Liver (tissue), 9 donors: Measurements from ENCODE around the gene SETBP1. TPM values are rescaled to one million over a fixed set of nuclear protein-coding genes. Genes with fewer than 3 reads are reported as not detected.

Source experiments
- DNase-seq: peaks from one replicate; pipeline ENCODE4 v3.0.0-alpha.2; 2017; ENCODE audit warnings: low spot score
- H3K27ac ChIP-seq, 2 donors: one replicate each; pipeline ENCODE4 v1.7.0; 2013; ENCODE audit warnings: inconsistent platforms in 2 of 2, low read length in 2 of 2, control low read depth in 1 of 2, low read depth in 1 of 2, mild to moderate bottlenecking in 1 of 2
- H3K27me3 ChIP-seq, 4 donors: one replicate each; pipeline versions ENCODE4 v1.6.1 to v1.7.0; 2013; ENCODE audit warnings: low read length in 3 of 4, inconsistent platforms in 1 of 4, mild to moderate bottlenecking in 1 of 4, moderate library complexity in 1 of 4; ENCODE audit not compliant: control insufficient read depth in 4 of 4, insufficient read depth in 4 of 4
- H3K36me3 ChIP-seq, 4 donors: one replicate each; pipeline versions ENCODE4 v1.6.1 to v1.7.0; 2013; ENCODE audit warnings: low read length in 3 of 4, mild to moderate bottlenecking in 3 of 4, low read depth in 1 of 4, moderate library complexity in 1 of 4; ENCODE audit not compliant: control insufficient read depth in 4 of 4, insufficient read depth in 3 of 4
- H3K4me1 ChIP-seq, 4 donors: one replicate each; pipeline versions ENCODE4 v1.6.1 to v1.7.0; 2013; ENCODE audit warnings: low read length in 3 of 4, mild to moderate bottlenecking in 3 of 4, moderate library complexity in 1 of 4; ENCODE audit not compliant: control insufficient read depth in 4 of 4, insufficient read depth in 4 of 4
- H3K4me3 ChIP-seq, 3 donors: one replicate each; pipeline versions ENCODE4 v1.6.1 to v1.7.0; 2013; ENCODE audit warnings: low read length in 3 of 3, control low read depth in 1 of 3, low read depth in 1 of 3, mild to moderate bottlenecking in 1 of 3
- H3K9ac ChIP-seq, 2 donors: one replicate each; pipeline ENCODE4 v1.7.0; 2013; ENCODE audit warnings: low read length in 2 of 2, mild to moderate bottlenecking in 2 of 2, moderate library complexity in 2 of 2, control low read depth in 1 of 2, low read depth in 1 of 2
- H3K9me3 ChIP-seq, 4 donors: one replicate each; pipeline versions ENCODE4 v1.6.1 to v1.7.0; 2013; ENCODE audit warnings: low read length in 3 of 4; ENCODE audit not compliant: control insufficient read depth in 4 of 4
- ATF3 ChIP-seq: IDR thresholded peaks from 2 replicates; pipeline ENCODE4 v1.6.1; 2016; ENCODE audit warnings: antibody characterized with exemption
- CTCF ChIP-seq: fragments of 150-350 bp; IDR thresholded peaks from 2 replicates; pipeline ENCODE4 v1.5.1; 2017; ENCODE audit warnings: improper control_type of control experiment, low read depth, low read length; ENCODE audit not compliant: missing input control
- EGR1 ChIP-seq, 2 donors: IDR thresholded peaks; 2 replicates each; pipeline ENCODE4 v1.6.1; 2016 to 2018; ENCODE audit warnings: antibody characterized with exemption in 2 of 2, low read depth in 2 of 2
- FOXA2 ChIP-seq: IDR thresholded peaks from 2 replicates; pipeline ENCODE4 v1.6.1; 2016; ENCODE audit warnings: antibody characterized with exemption
- HNF4G ChIP-seq: IDR thresholded peaks from 2 replicates; pipeline ENCODE4 v1.6.1; 2016; ENCODE audit warnings: antibody characterized with exemption
- JUND ChIP-seq, 2 donors: IDR thresholded peaks; 2 replicates each; pipeline ENCODE4 v1.6.1; 2016; ENCODE audit warnings: antibody characterized with exemption in 2 of 2
- MAX ChIP-seq: IDR thresholded peaks from 2 replicates; pipeline ENCODE4 v1.6.1; 2016; ENCODE audit warnings: antibody characterized with exemption
- NR2F2 ChIP-seq: IDR thresholded peaks from 2 replicates; pipeline ENCODE4 v1.6.1; 2016; ENCODE audit warnings: antibody characterized with exemption
- RAD21 ChIP-seq, 2 donors: IDR thresholded peaks; 2 replicates each; pipeline ENCODE4 v1.6.1; 2016; ENCODE audit warnings: antibody characterized with exemption in 2 of 2, mild to moderate bottlenecking in 2 of 2
- REST ChIP-seq: IDR thresholded peaks from 2 replicates; pipeline ENCODE4 v1.6.1; 2016; ENCODE audit warnings: antibody characterized with exemption, mild to moderate bottlenecking
- SP1 ChIP-seq: IDR thresholded peaks from 2 replicates; pipeline ENCODE4 v1.6.1; 2018; ENCODE audit warnings: antibody characterized with exemption, mild to moderate bottlenecking
- TAF1 ChIP-seq: conservative IDR thresholded peaks from 2 replicates; pipeline ENCODE4 v1.6.1; 2016; ENCODE audit warnings: antibody characterized with exemption, mild to moderate bottlenecking
- ZBTB33 ChIP-seq: IDR thresholded peaks from 2 replicates; pipeline ENCODE4 v1.6.1; 2016; ENCODE audit warnings: antibody characterized with exemption
- WGBS: extraction: QIAGEN DNeasy Blood & Tissue Kit; methylation state at CpG from one replicate; pipeline ENCODE4 v1.1.7; 2013; 5-methylcytosine and 5-hydroxymethylcytosine counted together
- polyA plus RNA-seq, 2 donors: library from polyadenylated mRNA; stranded (reverse) in 1 of 2; unstranded in 1 of 2; fragments of 200-250 nt in 1 of 2; fragments of >200 nt in 1 of 2; fragmentation: Nextera tagmentation in 1 of 2; extraction: Ambion mirVana in 1 of 2; gene quantifications; one replicate each; pipeline versions ENCODE4 v1.2.1 to v1.2.3, GENCODE V29; 2013 to 2015
- total RNA-seq, 2 donors: library from RNA; depleted of rRNA; stranded (reverse); fragments of >200 nt; gene quantifications; one replicate each; pipeline ENCODE4 v1.2.3, GENCODE V29; 2014
- donor health status: healthy.
- donor health status: healthy.
- donor health status: healthy.
- donor health status: healthy.
- donor health status: healthy.

SETBP1 gene
- total and polyA plus RNA-seq, 4 donors, result 2.5 to 15.8 (median 4.7) TPM

- Histone ChIP-seq H3K36me3 (no peaks in the 10 kb centered on the region), H3K4me1 (peaks cover 0 to 4% (median 4%) of the 10 kb centered on the region in 4 donors), H3K27me3 (no peaks in the 10 kb centered on the region), H3K4me3 (no peak overlapping the region), H3K27ac (no peak overlapping the region), H3K9ac (no peak overlapping the region), H3K9me3 (no peaks in the 10 kb centered on the region)
- TF ChIP-seq JUND (IDR thresholded peaks at IDR 0.05) (no peak), ZBTB33 (no peak), CTCF (no peak)
- no peak for DNase-seq
- WGBS, result 79% methylated on average over 3 of the region's 3 CpGs
These were observed 7.3 kb upstream of the SETBP1 start for GRCh38 chr18:44673256-44673880.

GRCh38 chr18:44677933-44678332 is 2.8 kb upstream of the SETBP1 start:
- Histone ChIP-seq H3K4me1 (peaks cover 0 to 17% (median 12%) of the 10 kb centered on the region in 4 donors), H3K4me3 (no peak overlapping the region), H3K9me3 (no peaks in the 10 kb centered on the region), H3K27ac (no peak overlapping the region), H3K27me3 (no peaks in the 10 kb centered on the region), H3K9ac (peak overlapping the region in 1 of 2 donors; percentile 6), H3K36me3 (no peaks in the 10 kb centered on the region)
- no peak for DNase-seq
- WGBS, result 91% methylated on average over 7 of the region's 7 CpGs
- TF ChIP-seq RAD21 (IDR thresholded peaks at IDR 0.05) (no peak), ATF3 (no peak), SP1 (no peak), NR2F2 (no peak), ZBTB33 (no peak), HNF4G (no peak)

- H3K4me3 ChIP-seq, result peak overlapping the region in 1 of 3 donors; percentile 93
- peaks cover 0 to 18% (median 13%) of the 10 kb centered on the region in 4 donors for H3K4me1 ChIP-seq
- no peak overlapping the region for H3K9ac ChIP-seq
- no peak for DNase-seq
- peak overlapping the region in 1 of 2 donors; percentile 97 for H3K27ac ChIP-seq
- 11% methylated on average over 7 of the region's 7 CpGs for WGBS
- no peaks in the 10 kb centered on the region for H3K9me3 ChIP-seq
- no peaks in the 10 kb centered on the region for H3K36me3 ChIP-seq
- H3K27me3 ChIP-seq, result no peaks in the 10 kb centered on the region
- TF ChIP-seq REST (no peak), SP1 (no peak), MAX (no peak), NR2F2 (no peak), RAD21 (IDR thresholded peaks at IDR 0.05) (no peak), FOXA2 (no peak), EGR1 (IDR thresholded peaks at IDR 0.05; ENCODE audit: low read depth in 2 of 2) (no peak), ATF3 (no peak), HNF4G (no peak), JUND (IDR thresholded peaks at IDR 0.05) (no peak), CTCF (no peak), TAF1 (no peak)
These were observed 2.0 kb upstream of the SETBP1 start for GRCh38 chr18:44678725-44679055.
